ENCODE measurements around the gene JMJD8.

DNA sequence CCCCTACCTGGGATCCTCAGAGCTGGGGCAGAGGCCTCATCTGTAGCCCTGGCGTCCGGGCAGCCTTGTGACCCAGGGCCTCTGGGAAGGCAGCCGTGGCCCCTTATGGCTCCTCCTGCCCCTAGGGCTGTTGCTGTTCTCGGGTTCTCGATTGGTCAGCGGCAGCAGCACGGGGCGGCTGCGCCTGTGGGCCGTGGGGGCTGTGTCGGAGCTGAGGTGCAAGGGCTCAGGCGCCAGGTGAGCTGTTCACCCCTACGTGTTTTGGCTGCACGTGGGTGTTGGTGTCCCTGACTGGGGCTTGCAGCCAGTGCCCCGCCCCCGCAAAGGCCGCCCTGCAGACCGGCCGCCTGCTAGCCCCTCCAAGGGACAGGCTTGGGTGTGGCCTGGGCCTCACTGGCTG is 22.0 kb downstream of the JMJD8 start:
- TF ChIP-seq, protein P1, sequence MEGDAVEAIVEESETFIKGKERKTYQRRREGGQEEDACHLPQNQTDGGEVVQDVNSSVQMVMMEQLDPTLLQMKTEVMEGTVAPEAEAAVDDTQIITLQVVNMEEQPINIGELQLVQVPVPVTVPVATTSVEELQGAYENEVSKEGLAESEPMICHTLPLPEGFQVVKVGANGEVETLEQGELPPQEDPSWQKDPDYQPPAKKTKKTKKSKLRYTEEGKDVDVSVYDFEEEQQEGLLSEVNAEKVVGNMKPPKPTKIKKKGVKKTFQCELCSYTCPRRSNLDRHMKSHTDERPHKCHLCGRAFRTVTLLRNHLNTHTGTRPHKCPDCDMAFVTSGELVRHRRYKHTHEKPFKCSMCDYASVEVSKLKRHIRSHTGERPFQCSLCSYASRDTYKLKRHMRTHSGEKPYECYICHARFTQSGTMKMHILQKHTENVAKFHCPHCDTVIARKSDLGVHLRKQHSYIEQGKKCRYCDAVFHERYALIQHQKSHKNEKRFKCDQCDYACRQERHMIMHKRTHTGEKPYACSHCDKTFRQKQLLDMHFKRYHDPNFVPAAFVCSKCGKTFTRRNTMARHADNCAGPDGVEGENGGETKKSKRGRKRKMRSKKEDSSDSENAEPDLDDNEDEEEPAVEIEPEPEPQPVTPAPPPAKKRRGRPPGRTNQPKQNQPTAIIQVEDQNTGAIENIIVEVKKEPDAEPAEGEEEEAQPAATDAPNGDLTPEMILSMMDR (conservative IDR thresholded peaks at IDR 0.05 in 1 of 2, IDR thresholded peaks at IDR 0.05 in 1 of 2; ENCODE audit: low read depth in 1 of 2, low read length in 2 of 2), result no peak
- TF ChIP-seq EZH2 (IDR thresholded peaks at IDR 0.05; ENCODE audit: low read length, missing control alignments), result no peak
